Stomach (tissue), 9 donors: ENCODE results near the gene ZNF219. TPM values are rescaled to one million over a fixed set of nuclear protein-coding genes. Genes with fewer than 3 reads are reported as not detected.

Experiments
- DNase-seq, 2 donors: peaks; one replicate each; pipeline versions ENCODE4 v3.0.0 to v3.0.0-alpha.2; 2013 to 2019
- H3K27ac ChIP-seq, 5 donors: fragments of 200-600 bp in 4 of 5; sonication (generic) in 4 of 5; one replicate each; pipeline ENCODE4 v1.5.1; 2013 to 2019; ENCODE audit warnings: mild to moderate bottlenecking in 1 of 5, moderate library complexity in 1 of 5
- H3K27me3 ChIP-seq, 3 donors: fragments of 200-600 bp; sonication (generic); one replicate each; pipeline ENCODE4 v1.5.1; 2017 to 2019; ENCODE audit warnings: mixed run types in 1 of 3
- H3K36me3 ChIP-seq, 4 donors: fragments of 200-600 bp; sonication (generic); 1 replicate in 3 of 4; 2 replicates in 1 of 4; pipeline ENCODE4 v1.5.1; 2016 to 2019
- H3K4me1 ChIP-seq, 4 donors: fragments of 200-600 bp; sonication (generic); one replicate each; pipeline ENCODE4 v1.5.1; 2016 to 2019
- H3K4me3 ChIP-seq, 4 donors: fragments of 200-600 bp; sonication (generic) in 3 of 4; one replicate each; pipeline ENCODE4 v1.5.1; 2016 to 2019; ENCODE audit warnings: mild to moderate bottlenecking in 1 of 4
- H3K9me3 ChIP-seq, 4 donors: fragments of 200-600 bp; sonication (generic); one replicate each; pipeline ENCODE4 v1.5.1; 2016 to 2019
- EP300 ChIP-seq: sonication (generic); formaldehyde crosslinking; IDR thresholded peaks from one replicate; pipeline ENCODE4 v1.6.1; 2017; ENCODE audit warnings: antibody characterized with exemption
- POLR2A ChIP-seq, 4 donors: fragments of 450-650 bp; IDR thresholded peaks; one replicate each; pipeline ENCODE4 v1.6.1; 2016; ENCODE audit warnings: antibody characterized with exemption in 4 of 4, control low read depth in 2 of 4, mild to moderate bottlenecking in 1 of 4, moderate library complexity in 1 of 4
- POLR2AphosphoS5 ChIP-seq, 3 donors: sonication (generic); formaldehyde crosslinking; IDR thresholded peaks; one replicate each; pipeline ENCODE4 v1.6.1; 2016; ENCODE audit warnings: antibody characterized with exemption in 3 of 3
- WGBS, 5 donors: extraction: QIAGEN DNeasy Blood & Tissue Kit in 3 of 5; methylation state at CpG; one replicate each; pipeline versions ENCODE4 v1.1.5 to v1.1.7; 2013 to 2018; 5-methylcytosine and 5-hydroxymethylcytosine counted together
- intact Hi-C: fragments of 100-400 bp; cut with DNase I; formaldehyde crosslinking; loops from one replicate; pipeline ENCODE4 v1.15.1; 2023; ENCODE audit warnings: low total_unique reads
- polyA plus RNA-seq, 3 donors: library from polyadenylated mRNA; stranded (reverse); fragments of 200-250 nt; gene quantifications; one replicate each; pipeline ENCODE4 v1.2.3, GENCODE V29; 2013
- total RNA-seq, 5 donors: library from RNA; depleted of rRNA; stranded (reverse); fragments of >200 nt; gene quantifications; one replicate each; pipeline versions ENCODE4 v1.1.0 to v1.2.3, GENCODE V29; 2014 to 2016
- TF ChIP-seq, protein P1 (sequence below), 7 experiments: fragments of 450-650 bp in 4 of 7; fragments of 200-600 bp in 3 of 7; sonication (generic) in 3 of 7; IDR thresholded peaks; one replicate each; pipeline ENCODE4 v1.5.1; 2016 to 2019; ENCODE audit warnings: antibody characterized with exemption in 7 of 7, control low read depth in 2 of 7, mild to moderate bottlenecking in 1 of 7
- donor health status: healthy with polysubstance abuse.
- donor health status: Bipolar disorder and iron deficiency.
- donor health status: healthy.

Gene ZNF219
- total and polyA plus RNA-seq, 8 donors: 11.4 to 240 (median 25.2) TPM

- Histone ChIP-seq H3K4me3 (peak overlapping the region; percentile 77 to 90 (median 80)), H3K27ac (peak overlapping the region in 4 of 5 donors; percentile 86 to 94 (median 92))
Observed at GRCh38 chr14:21072031-21072473, 26.4 kb downstream of the ZNF219 start.

DNA sequence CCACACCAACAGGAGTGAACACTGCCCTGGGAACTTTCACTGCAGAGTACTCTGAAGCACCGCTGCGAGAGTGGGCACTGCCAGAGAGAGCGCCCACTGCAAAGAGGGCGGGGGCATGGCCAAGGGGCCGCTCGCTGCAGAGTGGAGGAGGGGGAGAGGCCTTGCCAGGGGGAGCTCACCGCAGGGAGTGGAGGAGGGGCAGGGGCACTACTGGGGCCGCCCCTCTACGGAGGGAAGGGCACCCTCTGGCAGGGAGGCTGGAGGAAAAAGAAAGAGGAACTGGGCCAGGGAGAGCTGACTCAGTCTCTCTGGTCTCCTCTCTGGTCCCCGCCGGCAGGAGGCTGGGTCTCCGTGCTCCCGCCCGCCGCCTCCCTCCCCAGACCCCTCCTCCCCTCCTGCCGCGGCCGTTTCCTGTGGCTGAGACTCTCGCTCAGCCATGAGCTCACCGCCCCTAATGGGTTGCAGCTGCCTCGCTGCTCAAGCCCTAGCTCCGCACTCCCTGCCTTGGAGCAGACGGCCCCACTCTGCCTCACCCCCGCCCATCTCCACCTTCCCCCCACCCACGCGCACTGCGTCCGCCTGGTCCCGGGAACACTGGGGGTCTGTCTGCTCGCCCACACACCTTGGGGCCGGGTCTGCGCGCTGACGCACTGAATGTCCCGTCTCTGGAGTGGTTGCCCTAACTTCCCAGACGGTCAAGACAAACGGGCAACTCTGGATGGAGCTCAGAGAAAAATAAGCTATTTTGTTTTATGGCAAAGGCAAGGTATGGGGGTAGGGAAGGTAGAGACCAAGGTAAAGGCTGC is 27.0 kb downstream of the ZNF219 start:
- peak overlapping the region; percentile 86 to 94 (median 91) for H3K27ac ChIP-seq
- peaks cover 16 to 39% (median 31%) of the 10 kb centered on the region in 4 donors for H3K36me3 ChIP-seq
- intact Hi-C loops: no loop called here
- TF ChIP-seq POLR2AphosphoS5 (IDR thresholded peaks at IDR 0.05) (peak in 2 of 3 donors; percentile 27 to 37), POLR2A (IDR thresholded peaks at IDR 0.05) (no peak)
- peak overlapping the region; percentile 77 to 90 (median 80) for H3K4me3 ChIP-seq
- peaks cover 0 to 19% (median 6%) of the 10 kb centered on the region in 3 donors for H3K27me3 ChIP-seq
- DNase-seq: peak; percentile 73 to 97
- peaks cover 37 to 53% (median 47%) of the 10 kb centered on the region in 4 donors for H3K4me1 ChIP-seq
- WGBS, 5 donors: 1 to 2% (median 1%) methylated on average over 25 to 37 of the region's 37 CpGs
- H3K9me3 ChIP-seq: no peaks in the 10 kb centered on the region

More at GRCh38 chr14:21072031-21072473, 26.4 kb downstream of the ZNF219 start:
- TF ChIP-seq POLR2A (IDR thresholded peaks at IDR 0.05): no peak
- TF ChIP-seq, protein P1, sequence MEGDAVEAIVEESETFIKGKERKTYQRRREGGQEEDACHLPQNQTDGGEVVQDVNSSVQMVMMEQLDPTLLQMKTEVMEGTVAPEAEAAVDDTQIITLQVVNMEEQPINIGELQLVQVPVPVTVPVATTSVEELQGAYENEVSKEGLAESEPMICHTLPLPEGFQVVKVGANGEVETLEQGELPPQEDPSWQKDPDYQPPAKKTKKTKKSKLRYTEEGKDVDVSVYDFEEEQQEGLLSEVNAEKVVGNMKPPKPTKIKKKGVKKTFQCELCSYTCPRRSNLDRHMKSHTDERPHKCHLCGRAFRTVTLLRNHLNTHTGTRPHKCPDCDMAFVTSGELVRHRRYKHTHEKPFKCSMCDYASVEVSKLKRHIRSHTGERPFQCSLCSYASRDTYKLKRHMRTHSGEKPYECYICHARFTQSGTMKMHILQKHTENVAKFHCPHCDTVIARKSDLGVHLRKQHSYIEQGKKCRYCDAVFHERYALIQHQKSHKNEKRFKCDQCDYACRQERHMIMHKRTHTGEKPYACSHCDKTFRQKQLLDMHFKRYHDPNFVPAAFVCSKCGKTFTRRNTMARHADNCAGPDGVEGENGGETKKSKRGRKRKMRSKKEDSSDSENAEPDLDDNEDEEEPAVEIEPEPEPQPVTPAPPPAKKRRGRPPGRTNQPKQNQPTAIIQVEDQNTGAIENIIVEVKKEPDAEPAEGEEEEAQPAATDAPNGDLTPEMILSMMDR (IDR thresholded peaks at IDR 0.05): no peak
- no peak for TF ChIP-seq EP300
- TF ChIP-seq POLR2AphosphoS5 (IDR thresholded peaks at IDR 0.05): no peak
- intact Hi-C loops: no loop called here
- H3K36me3 ChIP-seq: peaks cover 20 to 45% (median 37%) of the 10 kb centered on the region in 4 donors
- 34 to 52% (median 47%) methylated on average over 4 of the region's 4 CpGs for WGBS, 5 donors
- H3K4me1 ChIP-seq: peaks cover 37 to 53% (median 47%) of the 10 kb centered on the region in 4 donors
- peak in 1 of 2 donors; percentile 71 for DNase-seq
- H3K9me3 ChIP-seq: no peaks in the 10 kb centered on the region
- peaks cover 0 to 19% (median 6%) of the 10 kb centered on the region in 3 donors for H3K27me3 ChIP-seq

DNA sequence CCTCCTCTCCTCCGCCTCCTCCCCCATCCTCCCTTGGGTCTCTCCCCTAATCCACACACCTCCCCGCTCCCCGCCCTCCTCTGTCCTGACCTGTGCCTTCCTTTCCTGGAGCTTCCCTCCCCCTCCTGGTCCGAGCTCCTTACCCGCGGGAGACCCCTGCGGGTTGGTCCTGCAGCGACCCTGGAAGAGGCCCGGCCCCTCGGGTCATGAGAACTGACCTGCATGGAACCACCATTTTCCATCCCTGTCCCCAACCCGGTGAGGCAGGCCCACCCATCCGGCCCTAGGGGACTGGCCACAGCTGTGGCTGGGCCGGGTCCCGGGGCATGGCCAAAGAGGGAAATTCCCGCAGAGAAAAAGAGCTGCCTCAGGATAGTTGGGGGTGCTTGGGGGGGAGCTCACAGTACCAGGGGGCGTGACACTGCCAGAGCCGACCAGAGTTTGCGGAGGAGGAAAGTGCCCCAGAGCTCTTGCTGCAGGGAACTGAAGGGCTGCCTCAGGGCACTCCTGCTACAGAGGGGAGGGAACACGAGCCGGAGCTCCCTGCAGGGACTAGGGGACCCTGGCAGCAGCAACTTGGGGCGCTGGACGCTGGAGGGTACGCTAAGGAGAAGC is 27.7 kb downstream of the ZNF219 start:
- H3K4me3 ChIP-seq: peak overlapping the region; percentile 77 to 90 (median 80)
- TF ChIP-seq POLR2A (IDR thresholded peaks at IDR 0.05): no peak
- TF ChIP-seq EP300: no peak
- no peak for TF ChIP-seq POLR2AphosphoS5 (IDR thresholded peaks at IDR 0.05)
- TF ChIP-seq, protein P1 (IDR thresholded peaks at IDR 0.05): no peak
- peaks cover 37 to 53% (median 47%) of the 10 kb centered on the region in 4 donors for H3K4me1 ChIP-seq
- no peaks in the 10 kb centered on the region for H3K9me3 ChIP-seq
- intact Hi-C loops: no loop called here
- peaks cover 0 to 19% (median 6%) of the 10 kb centered on the region in 3 donors for H3K27me3 ChIP-seq
- peaks cover 10 to 32% (median 24%) of the 10 kb centered on the region in 4 donors for H3K36me3 ChIP-seq
- DNase-seq: peak in 1 of 2 donors; percentile 78
- H3K27ac ChIP-seq: peak overlapping the region; percentile 86 to 94 (median 91)
- WGBS, 5 donors: 0 to 1% (median 0%) methylated on average over 17 to 23 of the region's 23 CpGs

DNA sequence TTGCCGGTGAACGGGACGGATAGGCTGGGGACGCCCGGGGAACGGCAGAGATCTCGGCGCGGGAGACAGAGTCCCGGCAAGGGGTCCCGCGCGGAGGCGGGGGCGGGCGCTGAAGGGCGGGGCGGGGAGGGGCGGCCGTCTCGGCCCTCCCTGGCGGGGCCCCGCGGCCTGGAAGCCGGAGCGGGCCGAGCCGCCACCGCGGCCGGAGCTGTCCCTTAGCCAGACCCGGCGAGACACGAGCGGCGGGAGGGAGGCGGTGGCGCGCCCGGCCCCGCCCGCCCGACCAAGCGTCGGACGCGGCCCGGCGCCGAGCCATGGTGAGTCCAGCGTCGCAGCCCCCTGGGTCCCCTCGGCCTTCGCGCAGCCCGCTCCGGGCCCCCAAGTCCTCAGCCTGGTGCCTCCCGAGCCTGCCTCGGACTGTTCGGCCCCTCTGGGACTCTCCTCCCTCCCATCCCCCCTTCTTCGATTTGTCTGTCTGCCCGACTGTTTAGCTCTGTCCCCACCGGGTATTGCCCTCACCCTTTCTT is 28.3 kb downstream of the ZNF219 start, which contains the start of gene ARHGEF40:
TSS of gene ARHGEF40 (plus strand) at position 222 of the 527 bp plus-strand sequence. CDS start at position 315, 93 bp downstream.
- Histone ChIP-seq H3K4me1 (peaks cover 37 to 53% (median 47%) of the 10 kb centered on the region in 4 donors), H3K27ac (peak within 1 kb of the TSS; percentile 86 to 94 (median 91)), H3K27me3 (peaks cover 0 to 19% (median 6%) of the 10 kb centered on the region in 3 donors), H3K36me3 (peaks cover 4 to 26% (median 18%) of the 10 kb centered on the region in 4 donors), H3K9me3 (no peaks in the 10 kb centered on the region), H3K4me3 (peak within 1 kb of the TSS; percentile 77 to 90 (median 80))
- intact Hi-C loops: no loop called here
- no peak for TF ChIP-seq EP300
- peak in 1 of 3 donors; percentile 24 for TF ChIP-seq POLR2AphosphoS5 (IDR thresholded peaks at IDR 0.05)
- peak; percentile 74 to 86 for DNase-seq
- 0 to 1% (median 0%) methylated on average over 20 to 63 of the region's 63 CpGs for WGBS, 5 donors
